DOHH2 (cell line): ENCODE measurements around the gene SEMA5A.

Source experiments
- H3F3A ChIP-seq: fragments of 200-600 bp; sonication (generic), shearing (Covaris generic); 2 replicates; pipeline ENCODE4 v1.6.0; 2016; ENCODE audit warnings: antibody characterized with exemption, mild to moderate bottlenecking; ENCODE audit not compliant: control insufficient read depth, insufficient read depth
- H3K27ac ChIP-seq: fragments of 200-600 bp; sonication (generic); 2 replicates; pipeline ENCODE4 v1.5.1; 2014; ENCODE audit warnings: low read depth, mild to moderate bottlenecking, low read length, moderate library complexity
- H3K27me3 ChIP-seq: fragments of 200-600 bp; sonication (generic); 2 replicates; pipeline ENCODE4 v1.6.1; 2014; ENCODE audit warnings: mild to moderate bottlenecking, low read length, mixed read lengths; ENCODE audit not compliant: control insufficient read depth
- H3K36me3 ChIP-seq: fragments of 200-600 bp; sonication (generic); 2 replicates; pipeline ENCODE4 v1.6.1; 2014; ENCODE audit warnings: mild to moderate bottlenecking, low read length, moderate library complexity, mixed read lengths; ENCODE audit not compliant: control insufficient read depth
- H3K4me1 ChIP-seq: fragments of 200-600 bp; sonication (generic); 2 replicates; pipeline ENCODE4 v1.6.1; 2014; ENCODE audit warnings: mild to moderate bottlenecking, low read length, mixed read lengths; ENCODE audit not compliant: control insufficient read depth
- H3K4me2 ChIP-seq: fragments of 200-600 bp; sonication (generic); 2 replicates; pipeline ENCODE4 v1.6.0; 2014; ENCODE audit warnings: mild to moderate bottlenecking, low read length, moderate library complexity
- H3K4me3 ChIP-seq: fragments of 200-600 bp; sonication (generic); 2 replicates; pipeline ENCODE4 v1.5.1; 2014; ENCODE audit warnings: mild to moderate bottlenecking, low read length, mixed read lengths
- H3K79me2 ChIP-seq: fragments of 200-600 bp; sonication (generic); 2 replicates; pipeline ENCODE4 v1.6.1; 2014; ENCODE audit warnings: mild to moderate bottlenecking, low read length, mixed read lengths; ENCODE audit not compliant: control insufficient read depth
- H3K9me2 ChIP-seq: fragments of 200-600 bp; sonication (generic); replicated peaks from 2 replicates; pipeline ENCODE4 v1.6.1; 2014; ENCODE audit warnings: mild to moderate bottlenecking, low read length, mixed read lengths; ENCODE audit not compliant: control insufficient read depth
- H3K9me3 ChIP-seq: fragments of 200-600 bp; sonication (generic); 2 replicates; pipeline ENCODE4 v1.6.1; 2014; ENCODE audit warnings: antibody characterized with exemption, low read length, mixed read lengths; ENCODE audit not compliant: control insufficient read depth, insufficient read depth
- H4K20me1 ChIP-seq: fragments of 200-600 bp; sonication (generic); 2 replicates; pipeline ENCODE4 v1.6.0; 2014; ENCODE audit warnings: low read depth, mild to moderate bottlenecking, antibody characterized with exemption, low read length, moderate library complexity; ENCODE audit not compliant: control insufficient read depth, insufficient read depth
- CTCF ChIP-seq: fragments of 200-600 bp; sonication (generic); IDR thresholded peaks from one replicate; pipeline ENCODE4 v1.5.1; 2014; ENCODE audit warnings: antibody characterized with exemption, mild to moderate bottlenecking, low read depth, low read length; ENCODE audit not compliant: poor library complexity, severe bottlenecking
- EZH2phosphoT487 ChIP-seq: fragments of 200-600 bp; sonication (generic); IDR thresholded peaks from 2 replicates; pipeline ENCODE4 v1.6.1; 2017; ENCODE audit warnings: borderline replicate concordance, mild to moderate bottlenecking, antibody characterized with exemption, low read length, moderate library complexity, mixed read lengths

Gene SEMA5A

GRCh38 chr5:9015260-9015936 is 530.5 kb downstream of the SEMA5A start:
- no peak overlapping the region for H3K4me3 ChIP-seq
- H3K9me3 ChIP-seq, result no peaks in the 10 kb centered on the region
- no peaks in the 10 kb centered on the region for H3F3A ChIP-seq
- no peaks in the 10 kb centered on the region for H3K27me3 ChIP-seq
- no peaks in the 10 kb centered on the region for H3K36me3 ChIP-seq
- no peaks in the 10 kb centered on the region for H3K4me1 ChIP-seq
- H3K79me2 ChIP-seq, result no peaks in the 10 kb centered on the region
- no peak overlapping the region for H3K27ac ChIP-seq
- H4K20me1 ChIP-seq, result no peaks in the 10 kb centered on the region
- TF ChIP-seq CTCF, result no peak
- no peak for TF ChIP-seq EZH2phosphoT487
- H3K4me2 ChIP-seq, result no peak overlapping the region
- no peaks in the 10 kb centered on the region; the same call in 1 of the 2 replicates for H3K9me2 ChIP-seq

- no peaks in the 10 kb centered on the region for H3K4me1 ChIP-seq
- no peaks in the 10 kb centered on the region for H3F3A ChIP-seq
- no peak overlapping the region for H3K27ac ChIP-seq
- no peaks in the 10 kb centered on the region for H3K79me2 ChIP-seq
- no peaks in the 10 kb centered on the region for H3K9me3 ChIP-seq
- no peaks in the 10 kb centered on the region; the same call in 1 of the 2 replicates for H3K9me2 ChIP-seq
- TF ChIP-seq EZH2phosphoT487 (no peak), CTCF (no peak)
- H4K20me1 ChIP-seq, result no peaks in the 10 kb centered on the region
- no peak overlapping the region for H3K4me3 ChIP-seq
- no peak overlapping the region for H3K4me2 ChIP-seq
- no peaks in the 10 kb centered on the region for H3K36me3 ChIP-seq
- no peaks in the 10 kb centered on the region for H3K27me3 ChIP-seq
These were observed 532.7 kb downstream of the SEMA5A start for GRCh38 chr5:9013147-9013546.

GRCh38 chr5:9009931-9010651 is 535.8 kb downstream of the SEMA5A start:
- H3K4me3 ChIP-seq, result no peak overlapping the region
- H3K27ac ChIP-seq, result no peak overlapping the region
- no peaks in the 10 kb centered on the region for H3F3A ChIP-seq
- no peaks in the 10 kb centered on the region for H3K4me1 ChIP-seq
- no peaks in the 10 kb centered on the region for H3K27me3 ChIP-seq
- no peaks in the 10 kb centered on the region for H4K20me1 ChIP-seq
- H3K36me3 ChIP-seq, result no peaks in the 10 kb centered on the region
- H3K9me3 ChIP-seq, result no peaks in the 10 kb centered on the region
- H3K9me2 ChIP-seq, result no peaks in the 10 kb centered on the region; the same call in 1 of the 2 replicates
- no peak overlapping the region for H3K4me2 ChIP-seq
- no peak for TF ChIP-seq EZH2phosphoT487
- TF ChIP-seq CTCF, result no peak
- no peaks in the 10 kb centered on the region for H3K79me2 ChIP-seq
